WTC11 (cell line): ENCODE results near the gene CAMK2D. TPM values are rescaled to one million over a fixed set of nuclear protein-coding genes. Genes with fewer than 3 reads are reported as not detected.

Source experiments
- ATAC-seq: fragments of 200-7000 bp; cut with Tn5 transposase; 2 replicates; pipeline ENCODE4 v1.10.0; 2021; ENCODE audit warnings: mild to moderate bottlenecking, moderate library complexity
- CTCF ChIA-PET: fragments of 300-600 bp; sonication (Branson Sonifier 250); formaldehyde crosslinking; loops from one replicate; lab custom pipeline; 2021; ENCODE audit warnings: antibody characterized with exemption; lab: Charles Lee
- POLR2A ChIA-PET: fragments of 350-600 bp; sonication (Branson Sonifier 250); formaldehyde crosslinking; loops from one replicate; lab custom pipeline; 2021; ENCODE audit warnings: antibody characterized with exemption; lab: Charles Lee
- DNase-seq: peaks from one replicate; pipeline ENCODE4 v3.0.0; 2021; ENCODE audit warnings: low spot score
- H3K27ac Mint-ChIP-seq: 2 replicates; pipeline ENCODE4 v1.8.0; 2021; ENCODE audit warnings: mixed read lengths
- H3K27me3 Mint-ChIP-seq: 2 replicates; pipeline ENCODE4 v1.8.0; 2021; ENCODE audit warnings: low read depth, mild to moderate bottlenecking, moderate library complexity, mixed read lengths
- H3K36me3 Mint-ChIP-seq: 2 replicates; pipeline ENCODE4 v1.8.0; 2021; ENCODE audit warnings: mixed read lengths
- H3K4me1 Mint-ChIP-seq: 2 replicates; pipeline ENCODE4 v1.8.0; 2022; ENCODE audit warnings: mixed read lengths
- H3K4me3 Mint-ChIP-seq: 2 replicates; pipeline ENCODE4 v1.8.0; 2021; ENCODE audit warnings: mild to moderate bottlenecking, moderate library complexity, mixed read lengths
- H3K9me3 Mint-ChIP-seq: 2 replicates; pipeline ENCODE4 v1.8.0; 2021; ENCODE audit warnings: mixed read lengths
- CBFB ChIP-seq: sonication (generic); formaldehyde crosslinking; IDR thresholded peaks from 2 replicates; pipeline ENCODE4 v1.8.1; 2022; ENCODE audit warnings: mild to moderate bottlenecking, low read depth, missing genetic modification reagents
- FOXK1 ChIP-seq: sonication (generic); formaldehyde crosslinking; IDR thresholded peaks from 2 replicates; pipeline ENCODE4 v1.8.0; 2022; ENCODE audit warnings: mild to moderate bottlenecking, moderate library complexity, missing genetic modification reagents
- FOXP1 ChIP-seq: sonication (generic); formaldehyde crosslinking; IDR thresholded peaks from 2 replicates; pipeline ENCODE4 v1.8.0; 2022; ENCODE audit warnings: missing genetic modification reagents, mild to moderate bottlenecking, moderate library complexity, borderline replicate concordance
- GRHL2 ChIP-seq: fragments of 250-450 bp; sonication (Bioruptor Pico); IDR thresholded peaks from 2 replicates; pipeline ENCODE4 v1.8.0; 2022; ENCODE audit warnings: mild to moderate bottlenecking, moderate library complexity; ENCODE audit not compliant: insufficient replicate concordance, severe bottlenecking
- HMGA2 ChIP-seq: fragments of 250-450 bp; sonication (Bioruptor Pico); IDR thresholded peaks from 2 replicates; pipeline ENCODE4 v1.4.0; 2021; ENCODE audit warnings: mild to moderate bottlenecking, moderate library complexity
- SP1 ChIP-seq: sonication (generic); formaldehyde crosslinking; conservative IDR thresholded peaks from 2 replicates; pipeline ENCODE4 v1.8.1; 2022; ENCODE audit warnings: missing genetic modification reagents
- TCF7 ChIP-seq: sonication (generic); formaldehyde crosslinking; IDR thresholded peaks from 2 replicates; pipeline ENCODE4 v1.8.0; 2022; ENCODE audit warnings: mild to moderate bottlenecking, low read depth, missing genetic modification reagents, moderate library complexity
- TEAD4 ChIP-seq: sonication (generic); formaldehyde crosslinking; IDR thresholded peaks from 2 replicates; pipeline ENCODE4 v1.8.0; 2022; ENCODE audit warnings: mild to moderate bottlenecking, missing genetic modification reagents
- TP53 ChIP-seq: sonication (generic); formaldehyde crosslinking; IDR thresholded peaks from 2 replicates; pipeline ENCODE4 v1.8.1; 2023; ENCODE audit warnings: mild to moderate bottlenecking, missing genetic modification reagents
- ZNF138 ChIP-seq: sonication (generic); formaldehyde crosslinking; conservative IDR thresholded peaks from 2 replicates; pipeline ENCODE4 v1.8.1; 2022; ENCODE audit warnings: mild to moderate bottlenecking, moderate library complexity, missing genetic modification reagents
- ZNF671 ChIP-seq: fragments of 250-450 bp; sonication (Bioruptor Pico); IDR thresholded peaks from 2 replicates; pipeline ENCODE4 v1.8.0; 2021; ENCODE audit warnings: mild to moderate bottlenecking
- total RNA-seq: library from RNA; stranded (reverse); gene quantifications from 3 replicates; pipeline ENCODE4 v1.2.3, GENCODE V29; 2021
- TF ChIP-seq, protein P1 (sequence below): sonication (generic); formaldehyde crosslinking; IDR thresholded peaks from 2 replicates; pipeline ENCODE4 v1.8.1; 2023; ENCODE audit warnings: mild to moderate bottlenecking, missing genetic modification reagents, borderline replicate concordance
- TF ChIP-seq, protein P2 (sequence below): sonication (generic); formaldehyde crosslinking; IDR thresholded peaks from 2 replicates; pipeline ENCODE4 v1.8.1; 2022; ENCODE audit warnings: mild to moderate bottlenecking, missing genetic modification reagents, moderate library complexity, borderline replicate concordance
- TF ChIP-seq, protein P3 (sequence below): fragments of 250-450 bp; sonication (Bioruptor Pico); conservative IDR thresholded peaks from 2 replicates; pipeline ENCODE4 v1.9.0; 2021; ENCODE audit warnings: mild to moderate bottlenecking
- TF ChIP-seq, protein P4 (sequence below): fragments of 200-600 bp; IDR thresholded peaks from 2 replicates; pipeline ENCODE4 v1.8.0; 2022; ENCODE audit warnings: antibody characterized with exemption
- TF ChIP-seq, protein P5 (sequence below): sonication (generic); formaldehyde crosslinking; IDR thresholded peaks from 2 replicates; pipeline ENCODE4 v1.8.0; 2022; ENCODE audit warnings: mild to moderate bottlenecking, missing genetic modification reagents
- TF ChIP-seq, protein P6 (sequence below): sonication (generic); formaldehyde crosslinking; IDR thresholded peaks from 2 replicates; pipeline ENCODE4 v1.8.1; 2022; ENCODE audit warnings: mild to moderate bottlenecking, moderate library complexity, missing genetic modification reagents
- TF ChIP-seq, protein P7 (sequence below): sonication (generic); formaldehyde crosslinking; IDR thresholded peaks from 2 replicates; pipeline ENCODE4 v1.8.1; 2023; ENCODE audit warnings: mild to moderate bottlenecking, missing genetic modification reagents, moderate library complexity
- TF ChIP-seq, protein P8 (sequence below): fragments of 250-450 bp; sonication (Bioruptor Pico); IDR thresholded peaks from 2 replicates; pipeline ENCODE4 v1.9.0; 2021; ENCODE audit warnings: mild to moderate bottlenecking

CAMK2D gene
- total RNA-seq, 1 experiment from 2014 or later, result 16.5 TPM

DNA sequence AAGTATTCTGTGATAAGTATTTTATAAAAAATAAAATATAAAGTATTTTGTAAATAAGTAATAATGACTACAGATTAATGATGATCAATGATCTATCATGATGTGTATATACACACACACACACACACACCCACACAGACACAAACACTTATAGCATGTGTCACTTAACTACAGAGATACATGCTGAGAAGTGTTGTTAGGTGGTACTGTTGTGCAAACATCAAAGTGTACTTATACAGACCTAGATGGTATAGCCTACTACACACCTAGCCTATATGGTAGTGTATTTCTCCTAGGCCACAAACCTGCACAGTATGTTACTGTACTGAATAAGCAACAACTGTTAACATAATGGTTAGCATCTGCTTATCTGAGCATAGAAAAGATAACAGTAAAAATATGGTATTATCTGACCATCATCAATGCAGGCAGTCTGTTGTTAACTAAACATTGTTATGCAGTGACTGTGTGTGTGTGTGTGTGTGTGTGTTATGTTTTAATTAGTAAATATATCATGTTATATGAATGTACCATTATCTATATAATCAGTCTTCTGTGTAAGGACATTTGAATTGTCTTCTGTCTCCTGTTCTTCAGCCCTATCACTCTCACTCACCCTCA lies 138.2 kb downstream of the CAMK2D start (continued):
- TF ChIP-seq, protein P1, sequence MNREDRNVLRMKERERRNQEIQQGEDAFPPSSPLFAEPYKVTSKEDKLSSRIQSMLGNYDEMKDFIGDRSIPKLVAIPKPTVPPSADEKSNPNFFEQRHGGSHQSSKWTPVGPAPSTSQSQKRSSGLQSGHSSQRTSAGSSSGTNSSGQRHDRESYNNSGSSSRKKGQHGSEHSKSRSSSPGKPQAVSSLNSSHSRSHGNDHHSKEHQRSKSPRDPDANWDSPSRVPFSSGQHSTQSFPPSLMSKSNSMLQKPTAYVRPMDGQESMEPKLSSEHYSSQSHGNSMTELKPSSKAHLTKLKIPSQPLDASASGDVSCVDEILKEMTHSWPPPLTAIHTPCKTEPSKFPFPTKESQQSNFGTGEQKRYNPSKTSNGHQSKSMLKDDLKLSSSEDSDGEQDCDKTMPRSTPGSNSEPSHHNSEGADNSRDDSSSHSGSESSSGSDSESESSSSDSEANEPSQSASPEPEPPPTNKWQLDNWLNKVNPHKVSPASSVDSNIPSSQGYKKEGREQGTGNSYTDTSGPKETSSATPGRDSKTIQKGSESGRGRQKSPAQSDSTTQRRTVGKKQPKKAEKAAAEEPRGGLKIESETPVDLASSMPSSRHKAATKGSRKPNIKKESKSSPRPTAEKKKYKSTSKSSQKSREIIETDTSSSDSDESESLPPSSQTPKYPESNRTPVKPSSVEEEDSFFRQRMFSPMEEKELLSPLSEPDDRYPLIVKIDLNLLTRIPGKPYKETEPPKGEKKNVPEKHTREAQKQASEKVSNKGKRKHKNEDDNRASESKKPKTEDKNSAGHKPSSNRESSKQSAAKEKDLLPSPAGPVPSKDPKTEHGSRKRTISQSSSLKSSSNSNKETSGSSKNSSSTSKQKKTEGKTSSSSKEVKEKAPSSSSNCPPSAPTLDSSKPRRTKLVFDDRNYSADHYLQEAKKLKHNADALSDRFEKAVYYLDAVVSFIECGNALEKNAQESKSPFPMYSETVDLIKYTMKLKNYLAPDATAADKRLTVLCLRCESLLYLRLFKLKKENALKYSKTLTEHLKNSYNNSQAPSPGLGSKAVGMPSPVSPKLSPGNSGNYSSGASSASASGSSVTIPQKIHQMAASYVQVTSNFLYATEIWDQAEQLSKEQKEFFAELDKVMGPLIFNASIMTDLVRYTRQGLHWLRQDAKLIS, result no peak
- TF ChIP-seq TEAD4 (CRISPR knock-in tag) (no peak), HMGA2 (CRISPR knock-in tag) (no peak)
- TF ChIP-seq, protein P2, sequence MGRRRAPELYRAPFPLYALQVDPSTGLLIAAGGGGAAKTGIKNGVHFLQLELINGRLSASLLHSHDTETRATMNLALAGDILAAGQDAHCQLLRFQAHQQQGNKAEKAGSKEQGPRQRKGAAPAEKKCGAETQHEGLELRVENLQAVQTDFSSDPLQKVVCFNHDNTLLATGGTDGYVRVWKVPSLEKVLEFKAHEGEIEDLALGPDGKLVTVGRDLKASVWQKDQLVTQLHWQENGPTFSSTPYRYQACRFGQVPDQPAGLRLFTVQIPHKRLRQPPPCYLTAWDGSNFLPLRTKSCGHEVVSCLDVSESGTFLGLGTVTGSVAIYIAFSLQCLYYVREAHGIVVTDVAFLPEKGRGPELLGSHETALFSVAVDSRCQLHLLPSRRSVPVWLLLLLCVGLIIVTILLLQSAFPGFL (CRISPR knock-in tag), result no peak
- TF ChIP-seq, all 79 proteins: peak for 0

DNA sequence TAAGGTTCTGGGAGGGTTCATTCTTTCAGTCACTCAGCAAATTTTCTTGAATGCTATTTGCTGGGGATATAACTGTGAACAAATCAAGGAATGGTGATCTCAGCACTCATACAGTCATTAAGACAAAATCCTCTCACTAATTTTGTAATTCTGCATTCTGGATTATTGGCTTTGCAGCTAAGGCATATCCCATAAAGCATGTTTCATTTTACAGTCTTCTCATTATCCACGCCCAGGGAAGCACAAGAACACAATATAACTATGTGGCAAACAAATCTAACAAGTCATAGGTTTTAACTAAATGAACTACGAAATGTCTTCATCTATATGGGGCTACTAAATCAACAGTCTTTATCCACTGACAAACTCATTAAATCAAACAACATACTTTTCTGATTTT lies 139.9 kb downstream of the CAMK2D start:
- Mint-ChIP-seq H3K4me1 (0 out of 2 replicates have a peak, but pooled peaks cover 5% of the 10 kb centered on the region), H3K9me3 (no peaks in the 10 kb centered on the region), H3K27ac (no peak overlapping the region), H3K4me3 (no peak overlapping the region), H3K36me3 (no peaks in the 10 kb centered on the region), H3K27me3 (no peaks in the 10 kb centered on the region)
- TF ChIP-seq GRHL2, result no peak
- TF ChIP-seq, protein P3, sequence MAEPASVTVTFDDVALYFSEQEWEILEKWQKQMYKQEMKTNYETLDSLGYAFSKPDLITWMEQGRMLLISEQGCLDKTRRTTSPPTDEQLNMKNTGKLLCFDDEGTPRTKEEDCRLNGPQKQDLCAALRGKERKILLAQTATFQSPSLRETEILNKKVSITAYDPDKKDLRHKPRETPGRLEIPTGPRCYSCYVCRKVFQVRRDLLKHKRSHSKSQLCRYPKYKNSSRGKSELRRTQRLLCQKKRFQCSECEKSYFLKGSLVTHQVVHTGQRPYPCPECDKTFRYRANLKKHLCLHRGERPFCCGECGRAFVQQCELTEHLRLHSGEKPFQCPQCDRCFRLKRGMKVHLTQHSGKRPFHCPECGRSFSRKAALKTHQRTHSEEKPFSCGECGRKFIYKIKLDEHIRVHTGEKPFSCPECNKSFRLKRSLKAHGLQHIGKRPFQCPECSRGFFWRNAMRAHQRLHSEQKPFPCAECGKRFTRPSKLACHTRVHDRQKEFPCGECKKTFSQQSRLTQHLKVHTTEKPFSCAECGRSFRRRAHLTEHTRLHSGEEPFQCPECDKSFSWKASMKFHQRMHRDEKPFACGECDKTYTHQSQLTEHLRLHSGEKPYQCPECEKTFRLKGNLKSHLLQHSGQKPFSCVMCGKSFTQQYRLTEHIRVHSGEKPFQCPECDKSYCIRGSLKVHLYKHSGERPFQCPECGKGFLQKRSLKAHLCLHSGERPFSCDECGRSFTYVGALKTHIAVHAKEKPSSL, result no peak
- ATAC-seq (no peak), DNase-seq (no peak)
- CTCF ChIA-PET, result no interaction called here
- POLR2A ChIA-PET, result no interaction called here

DNA sequence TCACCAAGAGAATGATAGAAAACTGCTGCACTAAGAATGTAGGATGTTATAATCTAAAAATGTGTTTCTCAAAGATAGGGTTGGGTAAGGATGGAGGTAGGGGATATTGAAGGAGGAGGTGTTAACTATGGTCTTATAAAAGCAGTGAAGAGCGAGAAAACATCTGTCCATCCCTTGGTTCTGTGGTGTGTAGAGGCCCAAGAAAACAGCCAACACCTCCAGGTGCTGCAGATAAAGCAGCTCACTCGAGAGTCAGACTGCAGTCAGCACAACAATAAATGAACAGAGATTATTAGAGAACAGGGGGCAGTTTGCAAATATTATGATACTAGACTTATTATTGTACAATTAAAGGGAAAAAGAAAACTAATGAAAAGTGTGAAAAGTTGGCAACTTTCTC lies 141.5 kb downstream of the CAMK2D start:
- Mint-ChIP-seq H3K9me3 (no peaks in the 10 kb centered on the region), H3K27ac (no peak overlapping the region), H3K4me3 (no peak overlapping the region), H3K27me3 (no peaks in the 10 kb centered on the region), H3K36me3 (no peaks in the 10 kb centered on the region), H3K4me1 (0 out of 2 replicates have a peak, but pooled peaks cover 5% of the 10 kb centered on the region)
- DNase-seq (no peak), ATAC-seq (no peak)
- POLR2A ChIA-PET, result no interaction called here
- CTCF ChIA-PET, result no interaction called here
- TF ChIP-seq, protein P4, sequence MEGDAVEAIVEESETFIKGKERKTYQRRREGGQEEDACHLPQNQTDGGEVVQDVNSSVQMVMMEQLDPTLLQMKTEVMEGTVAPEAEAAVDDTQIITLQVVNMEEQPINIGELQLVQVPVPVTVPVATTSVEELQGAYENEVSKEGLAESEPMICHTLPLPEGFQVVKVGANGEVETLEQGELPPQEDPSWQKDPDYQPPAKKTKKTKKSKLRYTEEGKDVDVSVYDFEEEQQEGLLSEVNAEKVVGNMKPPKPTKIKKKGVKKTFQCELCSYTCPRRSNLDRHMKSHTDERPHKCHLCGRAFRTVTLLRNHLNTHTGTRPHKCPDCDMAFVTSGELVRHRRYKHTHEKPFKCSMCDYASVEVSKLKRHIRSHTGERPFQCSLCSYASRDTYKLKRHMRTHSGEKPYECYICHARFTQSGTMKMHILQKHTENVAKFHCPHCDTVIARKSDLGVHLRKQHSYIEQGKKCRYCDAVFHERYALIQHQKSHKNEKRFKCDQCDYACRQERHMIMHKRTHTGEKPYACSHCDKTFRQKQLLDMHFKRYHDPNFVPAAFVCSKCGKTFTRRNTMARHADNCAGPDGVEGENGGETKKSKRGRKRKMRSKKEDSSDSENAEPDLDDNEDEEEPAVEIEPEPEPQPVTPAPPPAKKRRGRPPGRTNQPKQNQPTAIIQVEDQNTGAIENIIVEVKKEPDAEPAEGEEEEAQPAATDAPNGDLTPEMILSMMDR, result no peak
- TF ChIP-seq, protein P5, sequence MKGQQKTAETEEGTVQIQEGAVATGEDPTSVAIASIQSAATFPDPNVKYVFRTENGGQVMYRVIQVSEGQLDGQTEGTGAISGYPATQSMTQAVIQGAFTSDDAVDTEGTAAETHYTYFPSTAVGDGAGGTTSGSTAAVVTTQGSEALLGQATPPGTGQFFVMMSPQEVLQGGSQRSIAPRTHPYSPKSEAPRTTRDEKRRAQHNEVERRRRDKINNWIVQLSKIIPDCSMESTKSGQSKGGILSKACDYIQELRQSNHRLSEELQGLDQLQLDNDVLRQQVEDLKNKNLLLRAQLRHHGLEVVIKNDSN (CRISPR knock-in tag), result no peak
- TF ChIP-seq, protein P6, sequence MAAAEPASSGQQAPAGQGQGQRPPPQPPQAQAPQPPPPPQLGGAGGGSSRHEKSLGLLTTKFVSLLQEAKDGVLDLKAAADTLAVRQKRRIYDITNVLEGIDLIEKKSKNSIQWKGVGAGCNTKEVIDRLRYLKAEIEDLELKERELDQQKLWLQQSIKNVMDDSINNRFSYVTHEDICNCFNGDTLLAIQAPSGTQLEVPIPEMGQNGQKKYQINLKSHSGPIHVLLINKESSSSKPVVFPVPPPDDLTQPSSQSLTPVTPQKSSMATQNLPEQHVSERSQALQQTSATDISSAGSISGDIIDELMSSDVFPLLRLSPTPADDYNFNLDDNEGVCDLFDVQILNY (CRISPR knock-in tag), result no peak
- no peak for TF ChIP-seq FOXK1 (CRISPR knock-in tag)
- no peak for TF ChIP-seq TCF7 (CRISPR knock-in tag)
- TF ChIP-seq, protein P7, sequence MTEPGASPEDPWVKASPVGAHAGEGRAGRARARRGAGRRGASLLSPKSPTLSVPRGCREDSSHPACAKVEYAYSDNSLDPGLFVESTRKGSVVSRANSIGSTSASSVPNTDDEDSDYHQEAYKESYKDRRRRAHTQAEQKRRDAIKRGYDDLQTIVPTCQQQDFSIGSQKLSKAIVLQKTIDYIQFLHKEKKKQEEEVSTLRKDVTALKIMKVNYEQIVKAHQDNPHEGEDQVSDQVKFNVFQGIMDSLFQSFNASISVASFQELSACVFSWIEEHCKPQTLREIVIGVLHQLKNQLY (CRISPR knock-in tag), result no peak
- TF ChIP-seq, protein P8, sequence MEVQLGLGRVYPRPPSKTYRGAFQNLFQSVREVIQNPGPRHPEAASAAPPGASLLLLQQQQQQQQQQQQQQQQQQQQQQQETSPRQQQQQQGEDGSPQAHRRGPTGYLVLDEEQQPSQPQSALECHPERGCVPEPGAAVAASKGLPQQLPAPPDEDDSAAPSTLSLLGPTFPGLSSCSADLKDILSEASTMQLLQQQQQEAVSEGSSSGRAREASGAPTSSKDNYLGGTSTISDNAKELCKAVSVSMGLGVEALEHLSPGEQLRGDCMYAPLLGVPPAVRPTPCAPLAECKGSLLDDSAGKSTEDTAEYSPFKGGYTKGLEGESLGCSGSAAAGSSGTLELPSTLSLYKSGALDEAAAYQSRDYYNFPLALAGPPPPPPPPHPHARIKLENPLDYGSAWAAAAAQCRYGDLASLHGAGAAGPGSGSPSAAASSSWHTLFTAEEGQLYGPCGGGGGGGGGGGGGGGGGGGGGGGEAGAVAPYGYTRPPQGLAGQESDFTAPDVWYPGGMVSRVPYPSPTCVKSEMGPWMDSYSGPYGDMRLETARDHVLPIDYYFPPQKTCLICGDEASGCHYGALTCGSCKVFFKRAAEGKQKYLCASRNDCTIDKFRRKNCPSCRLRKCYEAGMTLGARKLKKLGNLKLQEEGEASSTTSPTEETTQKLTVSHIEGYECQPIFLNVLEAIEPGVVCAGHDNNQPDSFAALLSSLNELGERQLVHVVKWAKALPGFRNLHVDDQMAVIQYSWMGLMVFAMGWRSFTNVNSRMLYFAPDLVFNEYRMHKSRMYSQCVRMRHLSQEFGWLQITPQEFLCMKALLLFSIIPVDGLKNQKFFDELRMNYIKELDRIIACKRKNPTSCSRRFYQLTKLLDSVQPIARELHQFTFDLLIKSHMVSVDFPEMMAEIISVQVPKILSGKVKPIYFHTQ (CRISPR knock-in tag), result no peak
- no peak for TF ChIP-seq ZNF138 (CRISPR knock-in tag)
- TF ChIP-seq TP53, result no peak
- TF ChIP-seq CBFB (CRISPR knock-in tag), result no peak
- TF ChIP-seq ZNF671, result no peak
- no peak for TF ChIP-seq FOXP1
- no peak for TF ChIP-seq SP1 (CRISPR knock-in tag)
